Activated CD4-positive, alpha-beta T cell treated with anti-CD3 and anti-CD28 coated beads, Interleukin-2, amount 10 ng/mL, durations not matched to agents 7 days and 5 days (primary cell): ENCODE measurements around the gene TSPAN5. TPM values are rescaled to one million over a fixed set of nuclear protein-coding genes. Genes with fewer than 3 reads are reported as not detected.

Source experiments
- CTCF ChIA-PET: fragments of 350-600 bp; sonication (Branson Sonifier 250); formaldehyde crosslinking; loops from one replicate; lab custom pipeline; 2021; ENCODE audit warnings: antibody characterized with exemption; lab: Charles Lee
- POLR2A ChIA-PET: fragments of 350-600 bp; sonication (Branson Sonifier 250); formaldehyde crosslinking; loops from one replicate; lab custom pipeline; 2021; ENCODE audit warnings: antibody characterized with exemption; lab: Charles Lee
- DNase-seq: peaks from one replicate; pipeline ENCODE4 v3.0.0-alpha.2; 2020
- H3K27ac Mint-ChIP-seq: one replicate; pipeline ENCODE4 v1.8.0; 2021; ENCODE audit warnings: mild to moderate bottlenecking, moderate library complexity, mixed read lengths
- H3K27me3 Mint-ChIP-seq: one replicate; pipeline ENCODE4 v1.8.0; 2021; ENCODE audit warnings: mixed read lengths
- H3K36me3 Mint-ChIP-seq: one replicate; pipeline ENCODE4 v1.8.0; 2021; ENCODE audit warnings: low read depth, mixed read lengths
- H3K4me1 Mint-ChIP-seq: one replicate; pipeline ENCODE4 v1.8.0; 2021; ENCODE audit warnings: mixed read lengths
- H3K4me3 Mint-ChIP-seq: one replicate; pipeline ENCODE4 v1.8.0; 2021; ENCODE audit warnings: mild to moderate bottlenecking, moderate library complexity, mixed read lengths
- H3K9me3 Mint-ChIP-seq: one replicate; pipeline ENCODE4 v1.8.0; 2021; ENCODE audit warnings: mixed read lengths
- total RNA-seq, 2 experiments: library from RNA; stranded (reverse); gene quantifications; one replicate each; pipeline ENCODE4 v1.2.3, GENCODE V29; 2021

TSPAN5 gene
- total RNA-seq, 2 experiments from 2014 or later: 17.4 to 17.6 TPM

- CTCF ChIA-PET: interaction anchor here (1.4 kb wide), 1 partner anchor 12 kb away, joined by 4 read pairs; no protein-coding TSS in a partner anchor
- Mint-ChIP-seq H3K4me1 (peaks cover 6% of the 10 kb centered on the region), H3K27me3 (no peaks in the 10 kb centered on the region), H3K27ac (no peak overlapping the region), H3K9me3 (no peaks in the 10 kb centered on the region), H3K4me3 (no peak overlapping the region), H3K36me3 (peaks cover 13% of the 10 kb centered on the region)
- DNase-seq: no peak
- POLR2A ChIA-PET: no interaction called here
Measured at GRCh38 chr4:98567611-98568010, 90.8 kb downstream of the TSPAN5 start.

- DNase-seq: no peak
- ChIA-PET CTCF (interaction anchor here (1.1 kb wide), 1 partner anchor 13 kb away, joined by 3 read pairs; no protein-coding TSS in a partner anchor), POLR2A (no interaction called here)
- Mint-ChIP-seq H3K27me3 (no peaks in the 10 kb centered on the region), H3K36me3 (peaks cover 10% of the 10 kb centered on the region), H3K27ac (no peak overlapping the region), H3K4me3 (no peak overlapping the region), H3K9me3 (no peaks in the 10 kb centered on the region), H3K4me1 (peaks cover 4% of the 10 kb centered on the region)
Measured at GRCh38 chr4:98566361-98567008, 91.9 kb downstream of the TSPAN5 start.

- ChIA-PET POLR2A (interaction anchor here (0.6 kb wide), 1 partner anchor 25 kb away, joined by 4 read pairs; no protein-coding TSS in a partner anchor), CTCF (interaction anchor here (1.1 kb wide), 1 partner anchor 14 kb away, joined by 3 read pairs; no protein-coding TSS in a partner anchor)
- Mint-ChIP-seq H3K4me1 (peaks cover 2% of the 10 kb centered on the region), H3K27me3 (no peaks in the 10 kb centered on the region), H3K9me3 (no peaks in the 10 kb centered on the region), H3K4me3 (no peak overlapping the region), H3K27ac (no peak overlapping the region), H3K36me3 (peaks cover 12% of the 10 kb centered on the region)
- no peak for DNase-seq
Measured at GRCh38 chr4:98565681-98566301, 92.6 kb downstream of the TSPAN5 start.

- H3K4me1 Mint-ChIP-seq: no peaks in the 10 kb centered on the region
- no peaks in the 10 kb centered on the region for H3K27me3 Mint-ChIP-seq
- POLR2A ChIA-PET: no interaction called here
- CTCF ChIA-PET: no interaction called here
- DNase-seq: no peak
- no peak overlapping the region for H3K27ac Mint-ChIP-seq
- no peaks in the 10 kb centered on the region for H3K9me3 Mint-ChIP-seq
- peaks cover 11% of the 10 kb centered on the region for H3K36me3 Mint-ChIP-seq
- H3K4me3 Mint-ChIP-seq: no peak overlapping the region
Measured at GRCh38 chr4:98564852-98565251, 93.6 kb downstream of the TSPAN5 start.

GRCh38 chr4:98560321-98560720 lies 98.1 kb downstream of the TSPAN5 start:
- DNase-seq: no peak

GRCh38 chr4:98558471-98559169 lies 99.8 kb downstream of the TSPAN5 start:
- DNase-seq: no peak
- CTCF ChIA-PET: no interaction called here
- peaks cover 7% of the 10 kb centered on the region for H3K36me3 Mint-ChIP-seq
- no peaks in the 10 kb centered on the region for H3K9me3 Mint-ChIP-seq
- H3K4me3 Mint-ChIP-seq: no peak overlapping the region
- POLR2A ChIA-PET: no interaction called here
- H3K27ac Mint-ChIP-seq: no peak overlapping the region
- no peaks in the 10 kb centered on the region for H3K27me3 Mint-ChIP-seq
- no peaks in the 10 kb centered on the region for H3K4me1 Mint-ChIP-seq

More at GRCh38 chr4:98560321-98560720, 98.1 kb downstream of the TSPAN5 start:
- ChIA-PET CTCF (interaction anchor here (0.7 kb wide), 1 partner anchor 13 kb away, joined by 3 read pairs; no protein-coding TSS in a partner anchor), POLR2A (no interaction called here)
- no peaks in the 10 kb centered on the region for H3K9me3 Mint-ChIP-seq
- H3K27me3 Mint-ChIP-seq: no peaks in the 10 kb centered on the region
- no peaks in the 10 kb centered on the region for H3K4me1 Mint-ChIP-seq
- H3K36me3 Mint-ChIP-seq: peaks cover 7% of the 10 kb centered on the region
- H3K4me3 Mint-ChIP-seq: no peak overlapping the region
- no peak overlapping the region for H3K27ac Mint-ChIP-seq

- no peaks in the 10 kb centered on the region for H3K27me3 Mint-ChIP-seq
- no peaks in the 10 kb centered on the region for H3K9me3 Mint-ChIP-seq
- DNase-seq: no peak
- ChIA-PET POLR2A (no interaction called here), CTCF (no interaction called here)
- no peaks in the 10 kb centered on the region for H3K4me1 Mint-ChIP-seq
- no peak overlapping the region for H3K4me3 Mint-ChIP-seq
- H3K36me3 Mint-ChIP-seq: peaks cover 9% of the 10 kb centered on the region
- H3K27ac Mint-ChIP-seq: no peak overlapping the region
Measured at GRCh38 chr4:98557194-98557892, 101.1 kb downstream of the TSPAN5 start.

- peaks cover 5% of the 10 kb centered on the region for H3K9me3 Mint-ChIP-seq
- H3K27me3 Mint-ChIP-seq: no peaks in the 10 kb centered on the region
- POLR2A ChIA-PET: no interaction called here
- H3K4me1 Mint-ChIP-seq: no peaks in the 10 kb centered on the region
- no peak for DNase-seq
- CTCF ChIA-PET: no interaction called here
- peaks cover 12% of the 10 kb centered on the region for H3K36me3 Mint-ChIP-seq
- H3K4me3 Mint-ChIP-seq: no peak overlapping the region
- H3K27ac Mint-ChIP-seq: no peak overlapping the region
Measured at GRCh38 chr4:98556451-98556850, 102.0 kb downstream of the TSPAN5 start.

- DNase-seq: no peak
- H3K36me3 Mint-ChIP-seq: peaks cover 11% of the 10 kb centered on the region
- peaks cover 9% of the 10 kb centered on the region for H3K9me3 Mint-ChIP-seq
- H3K4me1 Mint-ChIP-seq: no peaks in the 10 kb centered on the region
- no peak overlapping the region for H3K4me3 Mint-ChIP-seq
- CTCF ChIA-PET: no interaction called here
- no peak overlapping the region for H3K27ac Mint-ChIP-seq
- POLR2A ChIA-PET: no interaction called here
- H3K27me3 Mint-ChIP-seq: no peaks in the 10 kb centered on the region
Measured at GRCh38 chr4:98555798-98556445, 102.5 kb downstream of the TSPAN5 start.

- peaks cover 4% of the 10 kb centered on the region for H3K36me3 Mint-ChIP-seq
- H3K9me3 Mint-ChIP-seq: peaks cover 10% of the 10 kb centered on the region
- CTCF ChIA-PET: interaction anchor here (0.7 to 0.8 kb wide), 2 partner anchors 13 to 17 kb away, joined by 3 read pairs; no protein-coding TSS in a partner anchor
- POLR2A ChIA-PET: no interaction called here
- peaks cover 16% of the 10 kb centered on the region for H3K4me1 Mint-ChIP-seq
- no peak for DNase-seq
- H3K27ac Mint-ChIP-seq: no peak overlapping the region
- no peaks in the 10 kb centered on the region for H3K27me3 Mint-ChIP-seq
- H3K4me3 Mint-ChIP-seq: no peak overlapping the region
Measured at GRCh38 chr4:98546910-98547594, 111.4 kb downstream of the TSPAN5 start.

GRCh38 chr4:98544818-98545414 lies 113.5 kb downstream of the TSPAN5 start:
- Mint-ChIP-seq H3K4me1 (peaks cover 16% of the 10 kb centered on the region), H3K27ac (no peak overlapping the region), H3K36me3 (no peaks in the 10 kb centered on the region), H3K9me3 (peaks cover 3% of the 10 kb centered on the region), H3K27me3 (no peaks in the 10 kb centered on the region), H3K4me3 (no peak overlapping the region)
- POLR2A ChIA-PET: no interaction called here
- no peak for DNase-seq
- CTCF ChIA-PET: interaction anchor here (0.6 to 1.7 kb wide), 6 partner anchors 9 to 386 kb away, joined by 3 to 5 read pairs (median 3); no protein-coding TSS in a partner anchor
